Uterus (tissue), 2 donors: ENCODE results near the gene NKX1-2.

Experiments used
- CTCF ChIP-seq, 4 experiments: fragments of 200-600 bp in 2 of 4; fragments of 450-650 bp in 2 of 4; sonication (generic) in 2 of 4; IDR thresholded peaks; one replicate each; pipeline ENCODE4 v1.5.1; 2016 to 2019; ENCODE audit warnings: antibody characterized with exemption in 4 of 4, mild to moderate bottlenecking in 2 of 4, moderate library complexity in 1 of 4
- POLR2A ChIP-seq, 2 donors: fragments of 450-650 bp; IDR thresholded peaks; one replicate each; pipeline ENCODE4 v1.6.1; 2016; ENCODE audit warnings: antibody characterized with exemption in 2 of 2, mild to moderate bottlenecking in 1 of 2, moderate library complexity in 1 of 2

GRCh38 chr10:124493214-124493882, 43.5 kb upstream of the NKX1-2 start:
- TF ChIP-seq CTCF (IDR thresholded peaks at IDR 0.05) (no peak), POLR2A (IDR thresholded peaks at IDR 0.05) (no peak)
